ENCODE measurements around the gene SETD3.

DNA sequence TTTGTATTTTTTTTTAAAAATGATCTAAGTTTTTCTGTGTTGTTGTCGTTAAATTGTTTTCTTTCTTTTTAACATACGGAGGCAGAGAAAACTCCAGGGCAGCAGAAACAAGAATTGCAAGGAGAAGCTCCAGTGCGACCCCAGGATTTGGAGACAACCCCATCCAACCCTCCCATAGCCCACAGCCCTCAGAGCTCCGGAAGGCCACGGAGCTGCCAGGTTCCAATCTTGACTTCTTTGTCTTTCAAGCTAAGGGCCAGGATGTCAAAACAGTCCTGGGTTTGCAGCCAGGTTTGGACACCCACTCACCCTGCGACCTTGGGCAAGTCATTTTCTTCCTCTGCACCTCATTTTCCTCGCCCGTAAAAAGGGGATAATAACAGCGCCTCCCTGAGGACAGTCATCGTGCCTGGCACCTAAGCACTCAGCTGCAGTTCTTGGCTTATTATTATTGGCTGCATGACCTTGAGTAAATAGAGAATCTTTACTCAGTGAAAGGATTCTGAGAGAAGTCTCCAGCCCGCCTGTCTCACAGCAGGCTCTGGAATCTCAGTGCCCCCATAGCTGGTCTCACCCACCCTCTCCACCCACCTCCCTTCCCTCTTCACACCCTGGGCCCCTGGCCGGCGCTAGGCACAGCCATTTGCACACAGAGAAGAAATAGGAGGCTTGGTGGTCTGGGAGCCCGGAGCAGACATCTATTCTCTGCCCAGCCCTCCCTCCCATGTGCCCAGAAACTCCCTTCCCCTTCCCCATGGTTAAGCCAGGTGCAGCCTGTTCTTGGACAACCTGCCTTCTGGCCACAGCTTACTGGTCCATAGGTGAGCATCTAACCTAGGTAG, 129.3 kb downstream of the SETD3 start:
- TF ChIP-seq, protein P1, sequence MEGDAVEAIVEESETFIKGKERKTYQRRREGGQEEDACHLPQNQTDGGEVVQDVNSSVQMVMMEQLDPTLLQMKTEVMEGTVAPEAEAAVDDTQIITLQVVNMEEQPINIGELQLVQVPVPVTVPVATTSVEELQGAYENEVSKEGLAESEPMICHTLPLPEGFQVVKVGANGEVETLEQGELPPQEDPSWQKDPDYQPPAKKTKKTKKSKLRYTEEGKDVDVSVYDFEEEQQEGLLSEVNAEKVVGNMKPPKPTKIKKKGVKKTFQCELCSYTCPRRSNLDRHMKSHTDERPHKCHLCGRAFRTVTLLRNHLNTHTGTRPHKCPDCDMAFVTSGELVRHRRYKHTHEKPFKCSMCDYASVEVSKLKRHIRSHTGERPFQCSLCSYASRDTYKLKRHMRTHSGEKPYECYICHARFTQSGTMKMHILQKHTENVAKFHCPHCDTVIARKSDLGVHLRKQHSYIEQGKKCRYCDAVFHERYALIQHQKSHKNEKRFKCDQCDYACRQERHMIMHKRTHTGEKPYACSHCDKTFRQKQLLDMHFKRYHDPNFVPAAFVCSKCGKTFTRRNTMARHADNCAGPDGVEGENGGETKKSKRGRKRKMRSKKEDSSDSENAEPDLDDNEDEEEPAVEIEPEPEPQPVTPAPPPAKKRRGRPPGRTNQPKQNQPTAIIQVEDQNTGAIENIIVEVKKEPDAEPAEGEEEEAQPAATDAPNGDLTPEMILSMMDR (conservative IDR thresholded peaks at IDR 0.05 in 1 of 2, IDR thresholded peaks at IDR 0.05 in 1 of 2; ENCODE audit: extremely low read depth in 1 of 2, insufficient read depth in 1 of 2, low read depth in 1 of 2, low read length in 2 of 2), result no peak
- TF ChIP-seq EZH2 (IDR thresholded peaks at IDR 0.05; ENCODE audit: borderline replicate concordance, low read length), result no peak
